A204.1 (cell line): ENCODE data around the gene PDPK1.

ENCODE experiments used
- FAIRE-seq: peaks from 2 replicates; lab custom pipeline; 2012; peaks lifted over from hg19 to GRCh38; lab: Jason Lieb, UNC

PDPK1 gene

DNA sequence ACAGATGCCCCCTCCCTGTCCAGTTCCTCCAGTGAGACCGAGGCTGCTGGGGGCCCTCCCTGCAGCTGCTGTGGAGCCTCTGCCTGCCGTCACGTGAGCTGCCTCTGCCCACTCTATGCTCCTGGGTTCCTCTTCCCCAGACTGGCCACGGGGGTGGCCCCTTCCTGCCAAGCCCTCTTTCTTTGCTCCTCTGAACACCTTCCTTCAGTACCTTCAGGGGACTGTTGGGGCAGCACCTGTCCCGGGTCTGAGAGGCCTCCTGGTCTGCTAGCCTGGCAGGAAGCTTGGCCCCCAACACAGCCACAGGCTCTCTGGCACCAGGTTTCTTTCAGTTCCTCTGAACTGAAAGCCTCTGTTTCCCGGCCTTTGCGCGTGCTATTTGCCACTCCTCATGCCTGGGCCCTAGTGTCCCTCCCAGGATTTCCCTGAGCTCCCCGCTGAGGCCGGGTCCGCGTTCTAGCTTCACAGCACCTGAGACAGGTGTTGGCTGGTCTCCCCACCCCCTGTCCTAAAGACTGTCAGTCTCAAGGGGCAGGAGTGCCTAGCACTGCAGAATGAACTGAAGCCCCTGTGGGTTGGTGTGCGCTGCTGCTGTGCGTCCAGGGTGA, 30.7 kb upstream of the PDPK1 start:
- FAIRE-seq, result no peak

DNA sequence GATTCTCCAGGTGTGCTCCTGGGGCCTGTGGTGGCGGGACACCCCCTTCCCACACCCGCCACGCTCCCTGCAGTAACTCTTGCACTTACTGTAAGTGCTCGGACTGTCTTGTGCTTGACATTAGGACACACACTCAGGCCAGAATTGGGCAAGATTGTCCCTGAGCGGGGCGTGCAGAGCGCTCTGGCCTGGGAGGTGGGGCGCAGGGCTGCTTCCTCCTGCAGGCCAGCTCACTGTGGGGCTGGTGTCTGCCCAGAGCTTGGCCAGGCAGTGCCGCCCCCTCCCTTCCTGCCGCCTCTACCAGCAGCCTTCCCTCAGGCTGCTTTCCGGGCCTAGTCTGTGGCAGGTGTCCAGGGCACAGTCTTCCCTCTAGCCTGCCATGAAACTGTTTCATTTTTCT, 30.2 kb upstream of the PDPK1 start:
- no peak for FAIRE-seq

DNA sequence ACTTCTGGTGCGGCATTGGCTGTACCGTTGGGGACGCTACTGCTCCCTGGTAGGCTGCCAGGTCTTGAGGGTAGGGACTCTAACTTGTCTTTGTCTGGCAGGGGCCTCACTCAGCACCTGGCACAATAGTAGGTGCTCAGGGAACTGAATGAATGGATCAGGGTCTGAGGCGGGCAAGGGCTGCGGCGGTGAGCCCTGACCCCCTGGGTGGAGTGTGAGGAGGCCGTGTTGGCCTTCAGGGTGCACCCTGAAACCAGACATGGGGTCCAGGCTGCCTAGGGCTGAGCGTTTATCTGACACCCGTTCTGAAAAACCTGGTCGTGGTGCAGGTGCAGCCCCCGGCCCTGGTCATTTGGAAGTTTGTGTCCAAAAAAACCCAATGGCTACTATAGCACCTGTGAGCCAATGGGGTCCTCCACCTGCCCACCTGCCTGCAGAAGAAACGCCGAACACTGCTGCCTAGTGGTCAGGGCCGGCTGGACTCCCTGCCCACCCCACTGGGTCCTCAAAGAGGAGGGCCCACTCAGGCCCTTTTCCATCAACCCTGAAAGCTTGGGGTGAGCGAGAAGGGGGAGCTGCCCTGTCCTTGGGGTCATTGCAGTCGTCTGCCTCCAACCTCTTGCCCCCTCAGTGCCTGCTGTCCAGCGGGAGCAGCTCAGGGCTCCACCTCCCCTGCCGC, 29.0 kb upstream of the PDPK1 start:
- no peak for FAIRE-seq

DNA sequence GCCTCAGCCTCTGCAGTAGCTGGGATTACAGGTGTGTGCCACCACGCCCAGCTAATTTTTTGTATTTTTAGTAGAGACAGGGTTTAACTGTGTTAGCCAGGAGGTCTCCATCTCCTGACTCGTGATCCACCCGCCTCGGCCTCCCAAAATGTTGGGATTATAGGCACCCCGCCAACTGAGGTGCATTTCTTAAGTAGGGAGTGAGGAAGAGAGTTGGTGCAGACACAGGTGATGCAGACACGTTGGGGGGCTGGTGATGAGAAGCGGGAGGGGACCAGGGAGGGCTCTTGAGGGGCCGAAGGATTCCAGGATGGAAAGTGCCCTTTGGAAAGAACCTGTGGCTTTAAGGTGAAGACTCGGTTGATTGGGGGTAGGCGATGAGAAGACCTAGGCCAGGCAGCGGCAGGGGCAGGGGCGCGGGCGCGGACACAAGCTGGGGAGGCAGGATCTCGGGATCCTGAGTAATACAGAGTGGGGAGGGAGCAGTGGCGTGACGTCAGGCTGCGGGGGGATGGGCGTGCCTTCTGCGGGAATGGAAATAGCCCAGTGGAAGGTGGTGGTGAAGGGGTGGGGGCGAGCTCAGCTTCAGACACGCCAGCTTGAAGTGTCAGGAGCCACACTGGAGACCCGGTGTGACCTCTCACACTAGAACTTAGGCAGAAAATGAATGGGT, 26.6 kb upstream of the PDPK1 start:
- no peak for FAIRE-seq

DNA sequence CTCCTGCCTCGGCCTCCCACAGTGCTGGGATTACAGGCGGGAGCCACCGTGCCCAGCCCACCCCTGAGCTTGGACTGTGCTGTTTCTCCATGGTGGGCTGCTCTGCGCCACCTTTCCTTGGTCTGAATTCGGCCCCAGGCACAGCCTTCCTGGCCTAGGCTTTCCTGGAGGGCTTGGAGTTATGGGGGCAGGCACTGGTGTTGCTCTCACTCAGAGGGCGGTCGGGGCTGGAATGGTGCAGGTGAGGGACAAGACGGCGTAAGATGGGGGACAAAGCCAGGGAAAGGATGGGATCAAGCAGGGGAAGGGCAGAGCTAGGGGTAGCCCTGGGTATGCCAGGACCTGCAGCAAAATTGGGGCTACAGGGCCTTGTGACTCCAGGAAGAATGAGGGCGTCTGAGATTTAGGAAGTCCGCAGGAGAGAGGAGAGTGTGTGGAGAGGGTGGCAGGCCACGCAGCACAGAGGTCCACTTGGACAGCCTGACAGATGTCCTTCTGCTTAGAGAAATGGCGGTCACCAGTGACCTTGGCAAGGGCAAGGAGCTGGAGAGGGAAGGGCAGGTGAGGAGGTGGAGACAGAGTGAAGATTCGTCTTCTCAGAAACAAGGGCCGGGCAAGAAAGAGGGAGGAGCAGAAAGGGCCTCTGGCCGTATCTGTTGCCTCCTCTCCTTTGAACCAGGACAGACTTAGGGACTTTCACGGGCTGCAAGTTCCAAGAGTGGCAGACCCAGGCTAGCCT, 25.7 kb upstream of the PDPK1 start:
- no peak for FAIRE-seq

DNA sequence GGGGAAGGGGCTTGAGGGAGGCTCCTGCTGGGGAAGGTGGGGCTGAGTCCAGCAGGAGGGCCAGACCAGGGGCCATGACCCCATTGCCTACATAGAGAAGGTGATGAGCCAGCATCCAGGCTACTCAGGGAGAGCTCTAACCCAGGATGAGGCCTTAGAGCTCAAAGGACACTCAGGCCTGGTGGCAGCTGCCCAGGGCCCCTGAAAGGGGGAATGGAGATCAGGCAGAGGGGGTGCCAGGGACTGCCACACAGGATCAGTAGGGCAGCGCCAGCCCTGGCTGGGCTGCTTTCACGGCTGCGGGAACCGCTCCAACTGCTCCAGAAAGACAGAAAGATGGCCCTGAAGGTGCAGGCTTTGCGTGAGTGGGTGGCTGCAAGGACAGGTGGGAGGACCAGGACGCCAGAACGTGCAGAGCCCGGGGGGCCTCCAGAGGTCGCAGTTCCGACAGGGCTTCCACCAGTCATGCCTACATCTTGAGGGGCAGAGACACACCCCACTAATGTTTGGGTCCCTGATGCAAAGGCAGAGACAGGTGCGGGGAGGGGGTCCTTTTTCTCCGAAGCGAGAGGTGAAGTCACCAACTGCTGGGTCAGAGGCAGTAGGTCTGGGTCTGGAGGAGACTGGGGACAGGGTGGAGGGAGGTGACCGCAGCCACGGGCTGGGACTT, 25.0 kb upstream of the PDPK1 start:
- FAIRE-seq, result no peak

DNA sequence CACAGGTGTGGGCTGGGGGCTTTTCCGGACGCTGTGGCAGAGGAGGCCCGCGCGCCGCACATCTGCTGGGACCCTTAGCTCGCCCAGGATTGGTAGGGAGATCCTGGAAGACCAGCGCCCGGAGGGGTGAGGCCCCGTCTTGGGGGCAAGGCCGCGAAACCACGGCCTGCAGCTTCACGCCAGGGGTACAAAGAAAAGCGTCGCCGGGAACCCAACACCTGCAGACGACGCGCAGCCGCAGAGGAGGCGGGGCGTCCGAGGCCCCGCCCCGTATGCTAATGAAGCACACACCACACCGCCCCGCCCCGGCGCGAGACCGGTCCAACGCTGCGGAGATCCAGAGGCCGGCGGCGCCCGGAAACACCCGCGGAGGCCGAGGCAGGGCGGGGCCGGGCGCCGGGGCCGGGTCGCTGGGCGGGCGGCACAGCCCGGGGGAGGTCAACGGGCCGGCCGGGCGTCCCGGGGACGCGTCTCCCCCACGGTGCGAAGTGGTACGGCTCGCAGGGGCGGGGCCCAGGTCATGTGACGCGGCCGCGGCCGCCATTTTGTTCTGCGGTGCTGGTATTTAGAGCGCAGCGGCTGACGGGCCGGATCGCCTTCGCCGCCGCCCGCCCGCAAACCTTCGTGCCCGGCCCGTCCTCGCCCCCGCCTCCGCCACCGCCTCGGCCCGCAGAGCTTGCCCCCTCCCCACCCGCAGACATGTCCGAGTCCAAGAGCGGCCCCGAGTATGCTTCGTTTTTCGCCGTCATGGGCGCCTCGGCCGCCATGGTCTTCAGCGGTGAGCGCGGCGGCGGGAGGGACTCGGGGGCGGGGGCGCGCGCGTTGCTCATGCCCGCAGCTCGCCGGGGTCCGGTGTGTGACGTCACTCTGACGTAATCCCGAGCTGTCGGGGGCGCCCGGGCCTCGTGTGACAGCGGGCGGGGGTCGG, 24.2 kb upstream of the PDPK1 start, which contains the start of gene ATP6V0C:
TSS of gene ATP6V0C (plus strand) at position 548 of the 928 bp plus-strand sequence. CDS start at position 700, 152 bp downstream.
- no peak for FAIRE-seq

DNA sequence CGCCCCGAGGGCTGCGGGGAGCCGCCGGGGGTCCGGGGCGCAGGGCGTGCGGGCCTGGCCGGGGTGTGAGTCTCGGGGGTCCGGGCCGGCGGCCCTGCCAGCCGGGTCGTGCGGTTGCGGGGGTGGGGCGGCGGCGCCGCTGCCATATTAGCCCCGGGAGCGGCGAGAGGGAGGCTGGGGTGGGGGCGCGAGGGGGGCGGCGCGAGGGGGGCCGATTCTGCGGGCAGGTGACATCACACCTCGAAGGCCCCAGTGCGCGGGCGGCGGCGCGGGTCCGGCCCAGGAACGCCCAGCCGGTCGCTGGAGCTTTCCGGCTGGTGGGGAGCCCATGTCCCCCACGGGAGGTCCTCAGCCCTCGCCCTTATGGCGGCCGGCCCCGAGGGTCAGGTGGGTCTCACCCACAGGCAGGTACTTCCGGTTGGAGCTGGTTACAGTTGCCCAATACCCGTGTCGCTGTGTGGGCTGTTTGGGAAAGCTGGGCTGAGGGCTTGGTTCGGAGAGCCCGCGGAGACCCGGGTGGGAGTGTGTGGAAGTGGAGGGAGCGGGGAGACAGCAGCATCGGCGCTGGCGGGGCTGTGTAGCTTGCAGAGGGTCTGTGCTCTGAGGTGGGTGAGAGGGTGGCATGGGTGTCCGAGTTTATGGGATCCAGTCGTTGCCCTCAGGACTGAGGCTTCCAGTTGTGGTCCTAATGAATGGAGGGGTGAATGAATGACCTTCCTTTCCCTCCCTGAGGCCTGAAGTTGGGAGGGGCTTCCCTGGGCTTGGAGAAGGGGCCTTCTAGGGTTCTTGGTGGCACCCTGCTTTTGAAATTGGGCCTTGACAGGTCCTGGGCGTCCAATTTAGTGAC, 23.3 kb upstream of the PDPK1 start:
- FAIRE-seq, result no peak

DNA sequence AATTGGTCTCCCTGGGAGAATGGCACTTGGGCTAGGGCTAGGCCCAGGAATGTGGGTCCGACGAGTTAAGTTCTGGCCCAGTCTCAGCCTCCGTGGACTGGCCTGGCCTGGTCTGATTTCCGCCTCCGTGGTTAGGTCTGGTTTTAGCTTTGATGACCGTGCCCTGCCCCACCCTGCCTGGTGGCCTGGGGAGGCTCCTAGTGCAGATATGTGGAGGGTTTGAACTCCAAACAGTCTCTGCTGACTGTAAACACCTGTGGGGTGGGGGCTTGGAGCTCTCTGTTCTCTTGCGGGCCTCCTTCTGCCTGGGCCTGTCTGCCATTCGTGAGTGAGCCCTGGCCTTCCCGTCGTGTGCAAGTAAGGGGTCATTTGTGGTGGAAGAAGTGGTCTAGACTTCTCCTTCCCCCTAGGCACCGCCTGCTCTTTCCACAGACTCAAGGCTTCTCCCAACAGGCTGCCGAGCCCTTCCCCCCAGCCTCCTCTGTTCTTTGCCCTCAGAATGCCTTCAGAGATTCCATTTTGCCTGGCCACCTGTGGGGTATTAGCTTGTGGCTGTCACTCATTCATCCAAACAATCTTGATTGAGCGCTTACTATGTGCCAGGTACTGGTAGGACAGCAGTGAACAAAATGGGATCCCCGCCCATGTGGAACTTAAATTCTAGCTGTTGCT, 22.5 kb upstream of the PDPK1 start:
- no peak for FAIRE-seq

DNA sequence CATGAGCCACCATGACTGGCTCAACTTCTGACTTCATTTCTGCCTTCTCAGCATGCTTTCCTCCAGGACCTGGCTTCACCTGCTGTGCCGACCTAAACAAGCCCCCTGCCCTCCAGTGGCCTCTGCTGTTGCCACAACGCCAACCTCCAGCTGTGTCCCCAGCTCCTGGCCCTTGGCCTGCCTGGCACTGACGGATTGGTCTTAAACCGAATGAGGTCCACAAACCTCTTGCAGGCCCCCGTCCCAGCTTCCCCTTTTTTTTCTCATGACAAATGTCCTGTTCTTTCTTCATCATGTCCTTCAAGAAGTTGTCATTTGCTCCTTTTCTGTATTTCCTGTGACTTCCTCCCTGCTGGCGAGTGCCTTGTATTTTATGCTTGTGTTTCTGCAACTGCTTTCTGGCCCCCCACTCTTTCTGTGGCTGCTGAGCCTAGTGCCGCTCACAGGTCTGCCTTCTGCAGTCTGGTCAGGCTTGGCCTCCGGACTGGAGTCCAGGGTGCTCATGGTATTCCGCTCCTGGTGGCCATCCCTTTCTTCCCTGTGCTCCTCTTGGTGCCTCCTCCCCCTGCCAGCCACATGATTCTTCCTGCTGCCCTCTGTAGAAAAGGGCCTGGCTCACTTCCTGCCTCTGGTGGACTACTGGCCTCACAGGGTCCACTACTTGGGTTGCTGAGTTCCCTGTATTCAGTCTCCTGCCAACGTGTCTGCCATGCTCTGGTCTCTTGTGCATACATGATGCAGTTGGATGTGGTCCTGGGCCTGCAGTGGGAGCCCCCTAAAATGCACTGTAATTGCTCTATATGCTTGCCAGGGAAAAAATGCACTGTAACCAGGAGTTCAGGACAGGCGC, 21.2 kb upstream of the PDPK1 start:
- FAIRE-seq, result no peak

DNA sequence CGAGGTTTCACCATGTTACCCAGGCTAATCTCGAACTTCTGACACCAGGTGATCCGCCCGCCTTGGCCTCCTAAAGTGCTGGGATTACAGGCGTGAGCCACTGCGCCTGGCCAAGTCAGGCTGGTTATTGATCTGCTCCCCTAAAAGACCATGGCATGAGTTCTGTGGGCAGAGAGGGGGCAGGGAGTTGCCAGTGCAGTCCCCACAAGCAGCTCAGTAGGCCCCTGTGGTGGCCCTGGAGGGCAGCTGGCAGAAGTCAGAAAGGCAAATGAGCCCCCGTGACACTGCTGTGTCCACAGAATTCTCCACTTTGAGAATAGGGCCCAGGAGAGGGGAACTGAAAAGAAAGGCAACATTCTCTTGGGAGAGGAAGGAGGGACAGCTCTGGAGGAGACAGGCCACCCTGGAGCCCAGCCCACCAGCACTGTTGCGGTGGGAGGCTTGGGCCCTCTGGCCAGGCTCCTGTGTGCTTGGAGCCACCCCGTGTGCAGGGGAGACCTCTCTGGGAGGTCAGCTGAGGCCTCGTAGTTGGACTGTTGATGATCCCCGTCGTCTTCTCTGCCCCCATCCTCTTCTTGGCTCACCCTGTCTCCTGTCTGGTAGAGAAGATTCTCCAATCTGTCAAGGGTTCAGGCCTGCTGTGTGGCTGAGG, 19.7 kb upstream of the PDPK1 start:
- no peak for FAIRE-seq

DNA sequence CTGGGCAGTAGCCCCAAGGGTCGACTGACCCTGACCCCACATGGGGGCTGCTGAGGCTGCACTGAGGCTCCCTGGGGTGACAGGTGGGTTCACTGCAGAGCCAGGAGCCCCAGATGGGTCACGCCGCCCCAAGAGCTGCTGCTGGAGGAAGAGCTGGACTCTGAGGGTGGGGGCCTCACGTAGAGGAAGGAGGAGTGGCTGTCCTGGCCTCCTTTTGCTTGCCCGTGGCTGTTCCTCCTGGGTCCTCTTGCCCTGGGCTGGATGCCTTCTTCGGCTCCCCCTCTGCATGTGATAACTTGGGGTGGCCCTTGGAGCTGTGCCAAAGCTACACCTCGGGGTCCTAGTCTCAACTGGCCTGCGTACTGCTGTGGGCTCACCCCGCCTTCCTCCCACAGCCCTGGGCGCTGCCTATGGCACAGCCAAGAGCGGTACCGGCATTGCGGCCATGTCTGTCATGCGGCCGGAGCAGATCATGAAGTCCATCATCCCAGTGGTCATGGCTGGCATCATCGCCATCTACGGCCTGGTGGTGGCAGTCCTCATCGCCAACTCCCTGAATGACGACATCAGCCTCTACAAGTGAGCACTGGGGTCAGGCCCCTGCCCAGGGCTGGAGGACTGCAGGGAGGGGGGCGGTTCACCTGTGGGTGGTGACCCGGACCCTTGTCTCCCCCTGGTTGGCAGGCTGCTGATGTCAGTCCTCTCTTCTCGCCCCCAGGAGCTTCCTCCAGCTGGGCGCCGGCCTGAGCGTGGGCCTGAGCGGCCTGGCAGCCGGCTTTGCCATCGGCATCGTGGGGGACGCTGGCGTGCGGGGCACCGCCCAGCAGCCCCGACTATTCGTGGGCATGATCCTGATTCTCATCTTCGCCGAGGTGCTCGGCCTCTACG, 18.8 kb upstream of the PDPK1 start:
- no peak for FAIRE-seq

DNA sequence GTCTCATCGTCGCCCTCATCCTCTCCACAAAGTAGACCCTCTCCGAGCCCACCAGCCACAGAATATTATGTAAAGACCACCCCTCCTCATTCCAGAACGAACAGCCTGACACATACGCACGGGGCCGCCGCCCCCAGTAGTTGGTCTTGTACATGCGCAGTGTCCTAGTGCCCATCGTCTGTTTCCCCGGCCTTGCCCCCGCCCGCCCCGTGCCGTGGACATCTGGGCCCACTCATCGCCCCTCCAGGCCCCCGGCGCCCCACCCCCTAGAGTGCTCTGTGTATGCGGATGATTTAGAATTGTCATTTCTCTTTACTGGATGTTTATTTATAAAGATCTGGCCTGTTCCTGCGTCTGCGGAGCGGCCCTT, 18.1 kb upstream of the PDPK1 start:
- FAIRE-seq, result no peak

DNA sequence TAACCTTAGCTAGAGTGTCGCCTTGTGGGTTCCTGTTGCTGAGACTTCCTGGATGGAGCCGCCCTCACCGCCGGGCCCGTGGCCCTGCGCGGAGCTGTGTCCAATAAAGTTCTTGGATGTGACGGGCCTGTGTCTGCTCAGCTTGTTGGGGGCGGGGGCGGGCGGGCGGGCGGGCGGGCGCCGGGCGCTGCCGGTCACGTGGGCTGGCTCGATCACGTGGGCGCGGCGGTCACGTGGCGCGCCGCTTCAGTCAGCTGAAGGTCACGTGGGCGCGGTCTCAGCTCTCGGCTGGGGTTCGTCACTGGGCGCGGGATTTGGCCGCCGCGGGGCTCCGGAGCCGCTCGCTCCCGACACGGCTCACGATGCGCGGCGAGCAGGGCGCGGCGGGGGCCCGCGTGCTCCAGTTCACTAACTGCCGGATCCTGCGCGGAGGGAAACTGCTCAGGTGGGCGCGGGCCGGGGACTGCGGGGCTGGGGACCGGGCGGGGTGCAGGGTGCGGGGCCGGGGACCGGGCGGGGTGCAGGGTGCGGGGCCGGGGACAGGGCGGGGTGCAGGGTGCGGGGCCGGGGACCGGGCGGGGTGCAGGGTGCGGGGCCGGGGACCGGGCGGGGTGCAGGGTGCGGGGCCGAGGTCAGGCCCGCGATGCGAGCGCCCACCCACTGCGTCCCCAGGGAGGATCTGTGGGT, 17.6 kb upstream of the PDPK1 start, which contains the start of gene AMDHD2:
TSS of gene AMDHD2 (plus strand) at position 275 of the 687 bp plus-strand sequence. CDS start at position 363, 88 bp downstream.
- no peak for FAIRE-seq

DNA sequence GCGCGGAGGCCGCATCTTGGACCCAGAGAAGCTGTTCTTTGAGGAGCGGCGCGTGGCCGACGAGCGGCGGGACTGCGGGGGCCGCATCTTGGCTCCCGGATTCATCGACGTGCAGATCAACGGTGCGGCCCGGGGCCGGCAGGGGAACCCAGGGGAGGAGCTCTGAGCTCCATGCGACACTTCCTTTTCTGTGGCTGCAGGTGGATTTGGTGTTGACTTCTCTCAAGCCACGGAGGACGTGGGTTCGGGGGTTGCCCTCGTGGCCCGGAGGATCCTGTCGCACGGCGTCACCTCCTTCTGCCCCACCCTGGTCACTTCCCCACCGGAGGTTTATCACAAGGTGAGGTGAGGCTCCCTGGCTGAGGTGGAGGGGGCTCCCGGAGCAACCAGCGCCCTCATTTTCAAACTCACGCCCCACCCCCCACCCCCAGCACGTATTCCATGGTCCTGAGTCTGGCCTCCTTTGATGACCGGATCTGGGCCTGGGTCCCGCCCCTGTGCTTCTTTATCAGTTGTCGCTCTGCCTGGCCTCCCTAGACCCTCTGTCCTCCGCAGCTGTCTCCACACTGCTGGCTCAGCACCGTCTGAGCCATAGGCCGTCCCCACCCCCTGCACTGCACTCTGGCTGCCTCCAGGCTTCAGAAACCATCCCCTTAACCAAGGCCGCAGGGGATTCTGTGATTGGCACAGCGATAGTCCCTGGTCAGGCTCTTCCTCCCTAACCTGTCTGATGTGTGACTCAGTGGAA, 16.9 kb upstream of the PDPK1 start:
- FAIRE-seq, result no peak

DNA sequence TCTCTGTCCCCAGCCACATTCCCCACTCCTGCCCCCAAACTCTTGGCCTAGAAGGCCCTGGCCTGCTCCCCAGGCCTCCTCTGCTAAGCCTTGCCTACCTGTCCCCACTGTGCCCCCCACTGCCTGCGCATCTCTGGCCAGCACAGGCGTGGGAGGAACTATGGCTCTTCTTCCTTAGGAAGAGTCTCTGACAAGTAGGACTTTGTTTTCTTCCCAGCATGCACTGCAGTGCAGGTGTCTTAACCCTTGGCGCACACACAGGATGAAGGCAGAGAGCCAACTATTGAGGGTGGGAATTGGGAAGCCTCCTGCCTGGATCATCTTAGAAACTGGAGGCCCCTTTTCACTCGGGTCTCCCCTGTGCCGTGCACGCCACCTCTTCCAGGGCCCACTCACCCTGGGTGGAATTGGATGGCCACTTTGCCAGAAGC, 14.0 kb upstream of the PDPK1 start:
- no peak for FAIRE-seq
